Karpas-422 (cell line): Measurements from ENCODE around the gene CASKIN2. TPM values are rescaled to one million over a fixed set of nuclear protein-coding genes. Genes with fewer than 3 reads are reported as not detected.

Experiments
- DNase-seq: peaks from one replicate; pipeline ENCODE4 v3.0.0-alpha.2; 2015
- H2AFZ ChIP-seq: fragments of 200-600 bp; sonication (generic); 2 replicates; pipeline ENCODE4 v1.6.1; 2014; ENCODE audit warnings: antibody characterized with exemption, low read length, mixed read lengths
- H3K27ac ChIP-seq: fragments of 200-600 bp; sonication (generic); 2 replicates; pipeline ENCODE4 v1.5.1; 2014; ENCODE audit warnings: mild to moderate bottlenecking, low read length, moderate library complexity
- H3K27me3 ChIP-seq: fragments of 200-600 bp; sonication (generic); 2 replicates; pipeline ENCODE4 v1.6.1; 2014; ENCODE audit warnings: low read length, mixed read lengths
- H3K36me3 ChIP-seq: fragments of 200-600 bp; sonication (generic); 2 replicates; pipeline ENCODE4 v1.6.1; 2014; ENCODE audit warnings: low read length, mixed read lengths; ENCODE audit not compliant: insufficient read depth
- H3K4me1 ChIP-seq: fragments of 200-600 bp; sonication (generic); 2 replicates; pipeline ENCODE4 v1.6.1; 2014; ENCODE audit warnings: mild to moderate bottlenecking, low read length, mixed read lengths
- H3K4me2 ChIP-seq: fragments of 200-600 bp; sonication (generic); 2 replicates; pipeline ENCODE4 v1.6.1; 2014; ENCODE audit warnings: low read length, low read depth, mild to moderate bottlenecking; ENCODE audit not compliant: poor library complexity, severe bottlenecking
- H3K4me3 ChIP-seq: fragments of 200-600 bp; sonication (generic); 2 replicates; pipeline ENCODE4 v1.5.1; 2014; ENCODE audit warnings: mild to moderate bottlenecking, antibody characterized with exemption, low read length, mixed read lengths
- H3K79me2 ChIP-seq: fragments of 200-600 bp; sonication (generic); 2 replicates; pipeline ENCODE4 v1.6.1; 2014; ENCODE audit warnings: mild to moderate bottlenecking, low read length, mixed read lengths
- H3K9ac ChIP-seq: fragments of 200-600 bp; sonication (generic); 2 replicates; pipeline ENCODE4 v1.6.0; 2014; ENCODE audit warnings: low read length
- H3K9me2 ChIP-seq: fragments of 200-600 bp; sonication (generic), shearing (Covaris generic); replicated peaks from 2 replicates; pipeline ENCODE4 v1.6.0; 2014; ENCODE audit warnings: mild to moderate bottlenecking, low read length, moderate library complexity; ENCODE audit not compliant: insufficient read depth
- H3K9me3 ChIP-seq: fragments of 300-700, 200-600 bp; sonication (generic); 2 replicates; pipeline ENCODE4 v1.6.1; 2014; ENCODE audit warnings: low read length, mixed read lengths
- H4K20me1 ChIP-seq: fragments of 200-600 bp; sonication (generic); 2 replicates; pipeline ENCODE4 v1.6.1; 2014; ENCODE audit warnings: mild to moderate bottlenecking, antibody characterized with exemption, low read length, low read depth; ENCODE audit not compliant: insufficient read depth
- total RNA-seq: library from RNA; depleted of rRNA; stranded (reverse); fragments of >200 nt; shearing (Covaris generic); gene quantifications from 2 replicates; pipeline ENCODE4 v1.2.3, GENCODE V29; 2014; ENCODE audit warnings: low replicate concordance

CASKIN2 gene
- total RNA-seq, 1 experiment from 2014 or later = not detected

GRCh38 chr17:75540923-75541503 is 25.7 kb upstream of the CASKIN2 start:
- Histone ChIP-seq H3K9ac (no peak overlapping the region), H3K9me3 (no peaks in the 10 kb centered on the region), H4K20me1 (no peaks in the 10 kb centered on the region), H3K27me3 (no peaks in the 10 kb centered on the region), H3K36me3 (no peaks in the 10 kb centered on the region), H3K9me2 (no peaks in the 10 kb centered on the region), H3K79me2 (no peaks in the 10 kb centered on the region), H2AFZ (no peak overlapping the region), H3K4me1 (no peaks in the 10 kb centered on the region), H3K27ac (no peak overlapping the region), H3K4me2 (no peak overlapping the region), H3K4me3 (no peak overlapping the region)
- no peak for DNase-seq

- no peak overlapping the region for H2AFZ ChIP-seq
- H3K9ac ChIP-seq = no peak overlapping the region
- H3K4me3 ChIP-seq = no peak overlapping the region
- H3K4me1 ChIP-seq = no peaks in the 10 kb centered on the region
- H3K27me3 ChIP-seq = no peaks in the 10 kb centered on the region
- no peaks in the 10 kb centered on the region for H3K36me3 ChIP-seq
- no peaks in the 10 kb centered on the region for H3K9me2 ChIP-seq
- H4K20me1 ChIP-seq = no peaks in the 10 kb centered on the region
- no peaks in the 10 kb centered on the region for H3K79me2 ChIP-seq
- H3K9me3 ChIP-seq = no peaks in the 10 kb centered on the region
- no peak overlapping the region for H3K4me2 ChIP-seq
- H3K27ac ChIP-seq = no peak overlapping the region
- DNase-seq = no peak
Measured at GRCh38 chr17:75539967-75540729, 24.8 kb upstream of the CASKIN2 start.

- Histone ChIP-seq H3K79me2 (no peaks in the 10 kb centered on the region), H3K9me3 (no peaks in the 10 kb centered on the region), H2AFZ (no peak overlapping the region), H4K20me1 (no peaks in the 10 kb centered on the region), H3K36me3 (no peaks in the 10 kb centered on the region), H3K4me1 (no peaks in the 10 kb centered on the region), H3K9ac (no peak overlapping the region), H3K27me3 (no peaks in the 10 kb centered on the region), H3K4me2 (no peak overlapping the region), H3K27ac (no peak overlapping the region), H3K9me2 (no peaks in the 10 kb centered on the region), H3K4me3 (no peak overlapping the region)
- DNase-seq = no peak
Measured at GRCh38 chr17:75536366-75536765, 21.0 kb upstream of the CASKIN2 start.

GRCh38 chr17:75535871-75536270 is 20.5 kb upstream of the CASKIN2 start:
- no peak overlapping the region for H3K4me2 ChIP-seq
- DNase-seq = no peak
- no peaks in the 10 kb centered on the region for H3K36me3 ChIP-seq
- no peaks in the 10 kb centered on the region for H3K9me3 ChIP-seq
- H3K4me1 ChIP-seq = no peaks in the 10 kb centered on the region
- H3K9me2 ChIP-seq = no peaks in the 10 kb centered on the region
- no peaks in the 10 kb centered on the region for H4K20me1 ChIP-seq
- no peaks in the 10 kb centered on the region for H3K79me2 ChIP-seq
- H3K27me3 ChIP-seq = no peaks in the 10 kb centered on the region
- no peak overlapping the region for H3K4me3 ChIP-seq
- H3K27ac ChIP-seq = no peak overlapping the region
- no peak overlapping the region for H2AFZ ChIP-seq
- H3K9ac ChIP-seq = no peak overlapping the region

- Histone ChIP-seq H3K4me1 (no peaks in the 10 kb centered on the region), H3K9ac (no peak overlapping the region), H3K36me3 (no peaks in the 10 kb centered on the region), H3K27me3 (no peaks in the 10 kb centered on the region), H3K27ac (no peak overlapping the region), H3K9me2 (no peaks in the 10 kb centered on the region), H2AFZ (no peak overlapping the region), H3K4me2 (no peak overlapping the region), H3K79me2 (no peaks in the 10 kb centered on the region), H3K9me3 (no peaks in the 10 kb centered on the region), H3K4me3 (no peak overlapping the region), H4K20me1 (no peaks in the 10 kb centered on the region)
- DNase-seq = no peak
Measured at GRCh38 chr17:75535119-75535537, 19.8 kb upstream of the CASKIN2 start.

- Histone ChIP-seq H3K4me1 (no peaks in the 10 kb centered on the region), H3K79me2 (no peaks in the 10 kb centered on the region), H3K4me2 (no peak overlapping the region), H3K36me3 (no peaks in the 10 kb centered on the region), H3K9me3 (no peaks in the 10 kb centered on the region), H4K20me1 (0 out of 2 replicates have a peak, but pooled peaks cover under 1% of the 10 kb centered on the region), H3K27me3 (no peaks in the 10 kb centered on the region), H3K27ac (no peak overlapping the region), H3K4me3 (no peak overlapping the region), H3K9ac (no peak overlapping the region), H2AFZ (no peak overlapping the region), H3K9me2 (no peaks in the 10 kb centered on the region)
- DNase-seq = no peak
Measured at GRCh38 chr17:75531721-75532072, 16.4 kb upstream of the CASKIN2 start.

GRCh38 chr17:75530837-75531720 is 15.7 kb upstream of the CASKIN2 start:
- Histone ChIP-seq H3K9me3 (no peaks in the 10 kb centered on the region), H3K9me2 (no peaks in the 10 kb centered on the region), H3K27me3 (no peaks in the 10 kb centered on the region), H3K36me3 (no peaks in the 10 kb centered on the region), H3K79me2 (no peaks in the 10 kb centered on the region), H3K4me3 (no peak overlapping the region), H3K4me2 (no peak overlapping the region), H3K27ac (no peak overlapping the region), H4K20me1 (0 out of 2 replicates have a peak, but pooled peaks cover 6% of the 10 kb centered on the region), H2AFZ (no peak overlapping the region), H3K4me1 (peaks cover 2% of the 10 kb centered on the region; the same call in 1 of the 2 replicates), H3K9ac (no peak overlapping the region)
- no peak for DNase-seq
